OCI-LY7 (cell line): ENCODE measurements around the gene LCP2.

Source experiments
- CTCF ChIP-seq: fragments of 200-600 bp; sonication (generic); conservative IDR thresholded peaks from 2 replicates; pipeline ENCODE4 v1.5.1; 2014; ENCODE audit warnings: mild to moderate bottlenecking, antibody characterized with exemption, low read length, moderate library complexity, mixed read lengths
- EZH2phosphoT487 ChIP-seq: fragments of 200-600 bp; sonication (generic); IDR thresholded peaks from 2 replicates; pipeline ENCODE4 v1.6.1; 2018; ENCODE audit warnings: low read depth, borderline replicate concordance, mild to moderate bottlenecking, mixed run types, antibody characterized with exemption, low read length, moderate library complexity, mixed read lengths

GRCh38 chr5:170305646-170306025, 8.1 kb upstream of the LCP2 start:
- TF ChIP-seq CTCF = no peak
- no peak for TF ChIP-seq EZH2phosphoT487
